ENCODE data around the gene HERC4.
"Not testable (repeated sequence)": the region's sequence is repeated elsewhere in the genome, so short reads cannot be mapped to it uniquely, and the experiment has no call there.

HERC4 gene

DNA sequence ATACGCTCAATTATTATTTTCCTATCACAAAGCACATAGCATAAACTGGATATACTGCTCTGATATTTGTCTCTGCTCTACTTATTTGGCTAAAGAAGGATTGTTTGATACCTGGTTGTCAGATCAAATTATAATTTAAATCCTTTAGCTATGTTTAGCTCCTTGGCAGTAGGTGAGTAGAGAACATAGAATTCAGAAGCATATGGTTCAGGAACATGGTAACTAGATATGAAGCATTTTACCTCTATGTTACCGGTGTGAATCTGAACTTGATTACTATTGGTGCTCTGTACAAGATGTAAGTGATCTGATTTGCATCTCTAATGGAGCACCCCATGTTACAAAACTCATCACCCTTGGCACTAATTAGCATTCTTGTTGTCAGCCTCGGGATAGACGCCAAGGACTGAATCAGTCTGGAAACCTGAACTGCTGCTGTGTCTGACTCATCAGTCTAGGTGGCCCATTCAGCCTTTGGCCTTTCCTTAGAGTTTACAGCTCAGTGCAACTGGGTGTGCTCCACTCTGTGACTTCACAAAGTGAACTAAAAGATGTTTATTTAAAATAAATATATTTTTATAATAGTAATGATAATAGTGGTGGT is 21.9 kb upstream of the HERC4 start:
- intact Hi-C loops (cut with DNase I), result no loop called here

DNA sequence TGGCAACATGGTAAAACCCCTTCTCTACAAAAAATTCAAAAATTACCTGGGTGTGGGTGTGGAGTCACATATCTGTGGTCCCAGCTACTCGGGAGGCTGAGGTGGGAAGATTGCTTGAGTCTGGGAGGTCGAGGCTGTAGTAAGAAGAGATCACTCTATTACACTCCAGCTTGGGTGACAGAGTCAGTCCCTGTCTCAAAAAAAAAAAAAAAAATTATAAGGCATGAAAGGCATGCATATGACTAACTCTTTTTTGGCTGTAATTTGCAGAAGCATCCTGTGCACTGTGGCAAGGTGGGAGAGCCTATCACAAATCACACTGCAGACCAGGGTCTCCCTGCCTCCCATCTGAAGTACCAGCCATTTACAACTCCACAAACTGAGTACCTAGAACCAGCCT is 20.1 kb upstream of the HERC4 start:
- no peak for DNase-seq
- intact Hi-C loops (cut with DNase I), result no loop called here

More for the DNA sequence above, 21.9 kb upstream of the HERC4 start:
- peak in 8 of 42 donors; percentile 2 to 71 (median 36) for DNase-seq

DNA sequence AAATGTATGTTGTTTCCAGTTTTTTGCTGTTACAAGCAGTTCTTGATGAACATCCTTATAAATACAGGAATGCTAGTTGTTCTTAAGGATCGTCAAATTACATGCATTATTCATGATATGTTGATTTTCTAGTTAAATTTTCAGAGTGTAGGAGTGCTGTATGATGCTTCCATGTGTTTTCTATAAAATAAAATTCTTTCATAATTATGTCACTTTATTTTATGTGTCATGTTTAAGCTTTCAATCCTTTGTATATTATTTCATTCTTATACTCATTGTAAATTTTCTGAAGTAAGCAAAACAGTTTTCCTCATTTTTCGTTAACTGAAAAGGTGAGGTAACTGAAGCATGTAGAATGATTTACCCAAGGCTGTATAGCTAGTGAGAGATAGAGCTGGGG is 17.4 kb upstream of the HERC4 start:
- no peak for DNase-seq
- intact Hi-C loops (cut with DNase I), result no loop called here

DNA sequence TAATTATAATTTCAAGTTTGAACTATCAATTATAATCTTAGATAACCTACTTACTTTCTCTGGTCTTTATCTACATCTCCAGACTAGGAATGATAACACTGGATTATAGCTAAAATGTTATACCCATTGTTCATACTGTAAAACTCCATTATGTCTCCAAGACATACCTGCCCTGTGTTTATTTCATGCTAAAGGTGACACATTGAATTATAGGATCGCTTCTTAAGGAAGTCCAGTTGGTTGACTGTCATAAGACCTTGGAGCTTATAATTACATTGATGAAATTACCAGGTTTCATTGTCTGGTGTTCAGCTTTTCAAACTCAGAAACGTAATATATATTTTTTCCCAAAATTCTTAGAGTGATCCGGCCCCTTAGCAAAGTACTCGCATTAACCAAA is 15.5 kb upstream of the HERC4 start:
- intact Hi-C loops (cut with DNase I), result no loop called here
- no peak for DNase-seq

- DNase-seq, result peak in 2 of 42 donors; percentile 4 to 8
- intact Hi-C loops (cut with DNase I), result no loop called here
These were observed 13.7 kb upstream of the HERC4 start for GRCh38 chr10:68088740-68089139.

DNA sequence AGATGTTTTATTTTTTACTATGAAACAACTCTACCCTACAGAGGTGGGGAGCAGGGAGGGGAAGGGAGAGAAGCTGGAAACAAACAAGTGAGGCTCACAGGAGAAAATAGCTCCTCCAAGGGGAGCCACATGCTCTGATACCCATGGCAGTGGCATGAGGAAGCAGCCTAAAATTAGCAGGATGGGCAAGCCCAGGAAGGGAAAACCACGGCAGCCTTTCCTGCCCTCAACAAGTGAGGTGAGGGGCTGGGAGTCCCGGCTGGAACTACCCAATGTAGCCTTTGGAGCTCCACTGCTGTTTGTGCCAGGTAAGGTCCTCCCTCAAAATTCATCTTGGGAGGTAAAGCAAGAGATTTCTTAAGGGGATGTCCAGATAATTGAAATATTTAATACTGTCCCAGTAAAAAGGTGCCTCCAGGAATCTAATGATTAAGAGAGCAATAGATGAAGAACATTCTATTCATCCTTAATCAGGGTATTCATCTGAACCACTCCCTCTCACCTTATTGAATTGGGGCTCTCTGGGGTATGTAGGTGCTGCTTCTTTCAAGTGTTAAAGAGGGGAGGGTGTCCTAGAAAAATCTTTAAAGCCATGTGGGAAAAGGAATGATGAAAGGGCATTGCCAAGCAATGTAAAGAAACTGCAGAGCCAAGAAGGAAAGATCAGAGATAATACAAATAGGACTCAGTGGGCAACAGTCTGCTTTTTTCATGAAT is 12.8 kb upstream of the HERC4 start:
- no peak for DNase-seq
- intact Hi-C loops (cut with DNase I), result no loop called here

GRCh38 chr10:68086910-68087684 is 12.0 kb upstream of the HERC4 start:
- intact Hi-C loops (cut with DNase I), result no loop called here
- DNase-seq, result no peak

DNA sequence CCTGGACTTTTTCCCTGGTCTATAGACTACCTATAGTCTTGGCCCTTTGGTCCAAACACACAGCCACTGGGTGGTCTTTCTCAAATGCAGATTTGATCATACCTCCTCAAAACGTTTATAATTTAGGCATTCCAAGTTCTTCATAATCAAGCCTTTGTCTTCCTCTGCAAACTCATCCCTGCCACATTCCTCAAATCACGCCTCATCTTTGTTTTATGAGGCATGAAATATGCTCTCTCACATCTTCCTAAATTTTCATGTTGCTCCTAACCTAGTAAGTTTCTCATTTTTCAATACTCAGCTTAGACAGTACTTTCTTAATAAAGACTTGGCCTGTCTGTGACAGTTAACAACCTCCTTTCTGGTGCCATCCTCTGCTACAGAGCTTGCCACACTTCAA is 10.9 kb upstream of the HERC4 start:
- intact Hi-C loops (cut with DNase I), result no loop called here
- no peak for DNase-seq

DNA sequence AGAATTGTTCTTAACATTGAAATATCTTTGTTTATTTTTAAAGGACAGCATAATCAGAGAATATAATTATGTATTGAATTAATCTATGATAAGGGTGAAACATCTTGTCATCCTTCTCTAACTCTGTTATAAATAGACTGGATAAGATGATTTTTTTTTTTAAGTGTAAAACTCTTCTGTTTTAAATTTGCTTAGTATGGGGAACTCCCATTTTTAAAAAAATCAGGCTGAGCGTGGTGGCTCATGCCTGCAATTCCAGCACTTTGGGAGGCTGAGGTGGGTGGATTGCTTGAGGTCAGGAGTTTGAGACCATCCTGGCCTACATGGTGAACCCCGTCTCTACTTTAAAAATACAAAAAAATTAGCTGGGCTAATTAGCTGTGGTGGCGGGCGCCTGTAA is 9.4 kb upstream of the HERC4 start:
- intact Hi-C loops (cut with DNase I), result no loop called here
- DNase-seq, result peak in 3 of 42 donors; percentile 10 to 43 (median 23)

- intact Hi-C loops (cut with DNase I), result no loop called here
- DNase-seq, result peak in 1 of 42 donors; percentile 15
These were observed 8.9 kb upstream of the HERC4 start for GRCh38 chr10:68083953-68084352.

GRCh38 chr10:68082872-68083271 is 7.8 kb upstream of the HERC4 start:
- peak in 1 of 42 donors; percentile 16 for DNase-seq
- intact Hi-C loops (cut with DNase I), result no loop called here

- DNase-seq, result no peak
- intact Hi-C loops (cut with DNase I), result no loop called here
These were observed 6.8 kb upstream of the HERC4 start for GRCh38 chr10:68081916-68082315.

DNA sequence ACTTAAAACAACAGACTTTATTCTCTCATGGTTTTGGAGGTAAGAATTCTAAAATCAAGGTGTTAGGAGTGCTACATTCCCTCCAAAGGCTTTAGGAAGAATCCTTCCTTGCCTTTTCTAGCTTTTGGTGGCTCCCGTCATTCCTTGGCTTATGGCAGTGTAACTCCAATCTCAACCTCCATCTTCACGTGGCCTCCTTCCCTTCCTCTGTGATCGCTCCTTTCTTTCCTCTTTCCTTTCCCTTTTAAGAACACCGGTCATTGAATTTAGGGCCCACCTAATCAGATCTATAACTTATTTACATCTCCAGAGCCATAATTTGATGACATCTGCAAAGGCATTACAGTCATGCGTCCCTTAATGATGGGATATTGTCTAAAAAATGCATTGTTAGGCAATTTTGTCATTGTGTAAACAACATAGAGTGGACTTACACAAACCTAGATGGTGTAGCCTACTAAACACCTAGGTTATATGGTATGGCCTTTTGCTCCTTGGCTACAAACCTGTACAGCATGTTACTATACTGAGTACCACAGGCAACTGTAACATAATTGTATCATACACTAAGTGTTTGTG is 5.9 kb upstream of the HERC4 start:
- no peak for DNase-seq
- intact Hi-C loops (cut with DNase I), result no loop called here

DNA sequence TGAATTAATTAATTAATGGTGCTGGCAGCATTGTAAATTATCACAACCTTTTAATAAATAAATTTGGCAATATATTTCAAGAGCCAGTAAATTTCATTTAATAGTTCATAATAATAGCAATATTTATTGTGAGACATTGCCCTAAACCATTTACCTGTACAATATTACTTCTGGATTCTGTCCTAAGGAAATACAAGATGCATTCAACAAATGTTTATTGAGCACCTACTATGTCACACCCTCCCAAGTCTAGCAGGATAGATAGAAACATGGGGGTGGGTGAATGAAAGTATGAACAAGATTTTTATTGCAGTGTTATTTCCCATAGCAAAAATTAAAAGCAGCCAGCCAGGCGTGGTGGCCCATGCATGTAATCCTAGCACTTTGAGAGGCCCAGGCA is 4.4 kb upstream of the HERC4 start:
- DNase-seq, result no peak
- intact Hi-C loops (cut with DNase I), result loop anchor here (5.0 to 10.0 kb wide), 4 partner anchors 75 to 253 kb away; partner anchors contain the start of genes ATOH7, HNRNPH3 and PBLD

DNA sequence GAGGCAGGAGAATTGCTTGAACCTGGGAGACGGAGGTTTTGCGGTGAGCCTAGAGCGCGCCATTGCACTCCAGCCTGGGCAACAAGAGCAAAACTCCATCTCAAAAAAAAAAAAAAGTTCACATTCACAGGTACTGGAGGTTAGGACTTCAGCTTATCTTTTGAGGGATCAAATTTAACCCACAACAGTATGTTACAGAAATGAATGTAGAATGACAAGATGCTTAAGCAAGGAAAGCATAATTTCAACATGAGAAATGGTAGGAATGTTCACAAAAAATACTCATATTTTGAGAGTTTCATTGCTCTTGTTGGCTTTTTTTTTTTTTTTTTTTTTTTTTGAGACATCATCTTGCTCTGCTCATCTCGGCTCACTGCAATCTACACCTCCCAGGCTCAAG is 1.9 kb upstream of the HERC4 start:
- intact Hi-C loops (cut with DNase I), result loop anchor here (5.0 to 10.0 kb wide), 4 partner anchors 78 to 255 kb away; partner anchors contain the start of genes ATOH7, HNRNPH3 and PBLD
- DNase-seq, result no peak

DNA sequence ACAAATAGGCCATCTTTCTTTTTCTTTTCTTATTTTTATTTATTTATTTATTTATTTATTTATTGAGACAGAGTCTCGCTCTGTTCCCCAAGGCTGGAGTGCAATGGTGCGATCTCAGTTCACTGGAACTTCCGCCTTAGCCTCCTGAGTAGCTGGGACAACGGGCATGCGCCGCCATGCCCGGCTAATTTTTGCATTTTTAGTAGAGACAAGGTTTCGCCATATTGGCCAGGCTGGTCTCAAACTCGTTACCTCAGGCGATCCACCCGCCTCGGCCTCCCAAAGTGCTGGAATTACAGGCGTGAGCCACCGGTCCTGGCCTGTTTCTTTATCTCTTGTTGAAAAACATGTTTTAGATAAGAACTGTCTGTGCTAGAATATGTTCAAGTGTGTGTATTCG is 998 bp upstream of the HERC4 start:
- intact Hi-C loops (cut with DNase I), result loop anchor here (5.0 to 10.0 kb wide), 4 partner anchors 79 to 256 kb away; partner anchors contain the start of genes ATOH7, HNRNPH3 and PBLD
- not testable (repeated sequence) for DNase-seq

GRCh38 chr10:68075550-68076004 is 494 bp upstream of the HERC4 start:
- DNase-seq, result peak in 1 of 42 donors; percentile 5
- intact Hi-C loops (cut with DNase I), result loop anchor here (2.0 to 10.0 kb wide), 5 partner anchors 79 to 257 kb away; partner anchors contain the start of genes ATOH7, HNRNPH3, PBLD and SIRT1

DNA sequence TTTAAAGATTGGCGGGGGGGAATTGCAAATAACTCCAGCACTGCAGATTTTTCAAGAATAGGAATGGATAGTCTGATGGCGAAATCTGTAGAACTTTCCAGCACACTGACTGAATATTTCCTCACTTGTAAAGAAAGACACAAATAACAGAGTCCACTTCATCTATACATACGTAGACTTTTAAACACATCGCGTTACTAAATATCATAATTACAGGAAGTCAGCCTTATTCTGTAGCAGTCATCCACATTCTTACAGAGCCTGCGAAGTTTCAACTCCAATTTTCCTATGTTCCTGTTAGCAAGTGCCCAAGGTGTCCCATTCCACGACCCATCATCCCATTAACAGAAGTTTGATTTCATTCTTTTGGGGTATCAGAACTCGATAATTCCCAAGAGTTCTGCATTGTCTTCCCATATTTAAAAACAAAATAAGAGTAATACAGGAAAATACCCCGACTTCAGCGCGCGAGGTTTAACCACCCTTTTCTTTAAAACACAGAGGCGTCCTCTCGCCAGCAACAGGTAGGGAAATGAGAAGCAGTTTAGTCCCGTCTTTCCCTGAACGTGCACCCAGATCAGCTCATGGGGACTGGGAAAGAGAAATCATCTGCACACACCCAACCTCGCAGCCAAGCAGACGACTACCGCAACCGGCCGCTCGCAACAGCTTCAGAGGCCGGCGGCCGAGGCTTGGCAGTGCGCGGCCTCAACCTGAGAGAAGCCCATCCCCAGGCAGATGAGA is 880 bp downstream of the HERC4 start:
- peak in 12 of 42 donors; percentile 17 to 51 (median 36) for DNase-seq
- intact Hi-C loops (cut with DNase I), result loop anchor here (2.0 to 10.0 kb wide), 3 partner anchors 81 to 219 kb away; partner anchors contain the start of gene SIRT1
